Naive thymus-derived CD8-positive, alpha-beta T cell (primary cell): Measurements from ENCODE around the gene FOLR1. TPM values are rescaled to one million over a fixed set of nuclear protein-coding genes. Genes with fewer than 3 reads are reported as not detected.
"Not testable (repeated sequence)": the region's sequence is repeated elsewhere in the genome, so short reads cannot be mapped to it uniquely, and the experiment has no call there.

Source experiments
- ATAC-seq, 2 donors: fragments of 150-1000 bp; cut with Tn5 transposase in 1 of 2; sonication (Bioruptor Pico), chemical (Tn5 transposase) in 1 of 2; 1 replicate in 1 of 2; 2 replicates in 1 of 2; pipeline ENCODE4 v1.10.0; 2021; ENCODE audit warnings: mild to moderate bottlenecking in 2 of 2, moderate library complexity in 2 of 2
- POLR2A ChIA-PET: fragments of 350-600 bp; sonication (Branson Sonifier 250); formaldehyde crosslinking; loops from one replicate; lab custom pipeline; 2021; ENCODE audit warnings: antibody characterized with exemption; lab: Charles Lee
- DNase-seq, 10 donors: peaks; one replicate each; pipeline versions ENCODE4 v3.0.0 to v3.0.0-alpha.2; 2020 to 2022
- H3K27ac Mint-ChIP-seq, 10 donors: one replicate each; pipeline ENCODE4 v1.8.0; 2020 to 2022; ENCODE audit warnings: mild to moderate bottlenecking in 10 of 10, mixed read lengths in 10 of 10, moderate library complexity in 4 of 10, inconsistent platforms in 1 of 10
- H3K27me3 Mint-ChIP-seq, 5 donors: one replicate each; pipeline ENCODE4 v1.8.0; 2021 to 2022; ENCODE audit warnings: mixed read lengths in 5 of 5
- H3K36me3 Mint-ChIP-seq, 3 donors: one replicate each; pipeline ENCODE4 v1.8.0; 2020 to 2022; ENCODE audit warnings: mixed read lengths in 3 of 3, mild to moderate bottlenecking in 2 of 3, inconsistent platforms in 1 of 3
- H3K4me1 Mint-ChIP-seq, 4 donors: one replicate each; pipeline ENCODE4 v1.8.0; 2021 to 2022; ENCODE audit warnings: mixed read lengths in 4 of 4
- H3K4me3 Mint-ChIP-seq, 10 donors: one replicate each; pipeline ENCODE4 v1.8.0; 2020 to 2022; ENCODE audit warnings: mild to moderate bottlenecking in 10 of 10, mixed read lengths in 10 of 10, moderate library complexity in 6 of 10, inconsistent platforms in 1 of 10
- H3K9me3 Mint-ChIP-seq, 9 donors: one replicate each; pipeline ENCODE4 v1.8.0; 2020 to 2022; ENCODE audit warnings: mixed read lengths in 9 of 9, mild to moderate bottlenecking in 3 of 9, inconsistent platforms in 1 of 9, moderate library complexity in 1 of 9
- polyA plus RNA-seq, 3 donors: library from polyadenylated mRNA; unstranded; fragments of 300-500 nt; fragmentation: Illumina TruSeq; gene quantifications; one replicate each; pipeline ENCODE4 v1.2.3, GENCODE V29; 2021
- total RNA-seq, 8 experiments: library from RNA in 2 of 8; stranded (reverse) in 2 of 8; gene quantifications; one replicate each; pipeline ENCODE4 v1.2.3 and lab custom pipeline; 2021 to 2026

FOLR1 gene
- total RNA-seq, result not detected
- not detected for polyA plus RNA-seq
- total RNA-seq (lab: John Stamatoyannopoulos, UW), result 0 to 0.17 (median 0) reads per million in 6 experiments

- POLR2A ChIA-PET, result no interaction called here
- ATAC-seq (no peak), DNase-seq (no peak)
- Mint-ChIP-seq H3K27me3 (peaks cover 0 to 3% (median 0%) of the 10 kb centered on the region in 5 donors), H3K9me3 (no peaks in the 10 kb centered on the region), H3K4me1 (no peaks in the 10 kb centered on the region), H3K27ac (no peak within 1 kb of the TSS), H3K4me3 (no peak within 1 kb of the TSS), H3K36me3 (no peaks in the 10 kb centered on the region)
Measured at GRCh38 chr11:72191961-72192381, at the start of gene FOLR1. FOLR1 (plus strand) TSS chr11:72192140; CDS start chr11:72192174, 34 bp downstream.

GRCh38 chr11:72142543-72142942, 49.4 kb upstream of the FOLR1 start:
- H3K4me3 Mint-ChIP-seq, H3K36me3 Mint-ChIP-seq, ATAC-seq, H3K4me1 Mint-ChIP-seq, H3K9me3 Mint-ChIP-seq, H3K27ac Mint-ChIP-seq, POLR2A ChIA-PET, DNase-seq: not testable (repeated sequence)
- peaks cover 2 to 14% (median 6%) of the 10 kb centered on the region in 5 donors for H3K27me3 Mint-ChIP-seq

GRCh38 chr11:72144807-72145565, 47.0 kb upstream of the FOLR1 start:
- Mint-ChIP-seq H3K36me3 (no peaks in the 10 kb centered on the region), H3K4me3 (no peak overlapping the region), H3K27ac (no peak overlapping the region), H3K27me3 (peaks cover 0 to 14% (median 6%) of the 10 kb centered on the region in 5 donors), H3K4me1 (peaks cover 0 to 4% (median 2%) of the 10 kb centered on the region in 4 donors), H3K9me3 (no peaks in the 10 kb centered on the region)
- DNase-seq (no peak), ATAC-seq (no peak)
- POLR2A ChIA-PET, result interaction anchor here (0.6 to 1.1 kb wide), 4 partner anchors 12 to 286 kb away, joined by 3 to 5 read pairs (median 4); no protein-coding TSS in a partner anchor

- ATAC-seq (no peak), DNase-seq (no peak)
- Mint-ChIP-seq H3K4me1 (peaks cover 0 to 4% (median 2%) of the 10 kb centered on the region in 4 donors), H3K9me3 (no peaks in the 10 kb centered on the region), H3K4me3 (no peak overlapping the region), H3K36me3 (no peaks in the 10 kb centered on the region), H3K27ac (peak overlapping the region in 1 of 10 donors; percentile 43), H3K27me3 (peaks cover 0 to 6% (median 2%) of the 10 kb centered on the region in 5 donors)
- POLR2A ChIA-PET, result no interaction called here
Measured at GRCh38 chr11:72146625-72147024, 45.3 kb upstream of the FOLR1 start.

- no peak for DNase-seq
- Mint-ChIP-seq H3K4me1 (no peaks in the 10 kb centered on the region), H3K27ac (no peak overlapping the region), H3K36me3 (no peaks in the 10 kb centered on the region), H3K27me3 (peaks cover 0 to 9% (median 3%) of the 10 kb centered on the region in 5 donors), H3K4me3 (no peak overlapping the region), H3K9me3 (no peaks in the 10 kb centered on the region)
- POLR2A ChIA-PET, result no interaction called here
- ATAC-seq, result no peak
Measured at GRCh38 chr11:72150882-72151281, 41.1 kb upstream of the FOLR1 start.

GRCh38 chr11:72153874-72154273, 38.1 kb upstream of the FOLR1 start:
- POLR2A ChIA-PET, H3K27ac Mint-ChIP-seq, H3K36me3 Mint-ChIP-seq, H3K4me3 Mint-ChIP-seq, DNase-seq, H3K9me3 Mint-ChIP-seq, ATAC-seq, H3K4me1 Mint-ChIP-seq: not testable (repeated sequence)
- peaks cover 0 to 14% (median 3%) of the 10 kb centered on the region in 5 donors for H3K27me3 Mint-ChIP-seq

GRCh38 chr11:72154816-72155215, 37.1 kb upstream of the FOLR1 start:
- no peak for DNase-seq
- H3K9me3 Mint-ChIP-seq, result no peaks in the 10 kb centered on the region
- peak overlapping the region in 1 of 10 donors; percentile 28 for H3K27ac Mint-ChIP-seq
- no peaks in the 10 kb centered on the region for H3K4me1 Mint-ChIP-seq
- POLR2A ChIA-PET, result no interaction called here
- H3K36me3 Mint-ChIP-seq, result no peaks in the 10 kb centered on the region
- ATAC-seq, result no peak
- peaks cover 2 to 24% (median 6%) of the 10 kb centered on the region in 5 donors for H3K27me3 Mint-ChIP-seq
- no peak overlapping the region for H3K4me3 Mint-ChIP-seq

- H3K4me3 Mint-ChIP-seq, result no peak overlapping the region
Measured at GRCh38 chr11:72155751-72156150, 36.2 kb upstream of the FOLR1 start.

GRCh38 chr11:72157131-72157530, 34.8 kb upstream of the FOLR1 start:
- Mint-ChIP-seq H3K36me3 (no peaks in the 10 kb centered on the region), H3K4me1 (no peaks in the 10 kb centered on the region), H3K4me3 (no peak overlapping the region), H3K9me3 (no peaks in the 10 kb centered on the region), H3K27ac (no peak overlapping the region), H3K27me3 (peaks cover 5 to 36% (median 15%) of the 10 kb centered on the region in 5 donors)
- no peak for ATAC-seq
- no peak for DNase-seq
- POLR2A ChIA-PET, result interaction anchor here (1.0 kb wide), 1 partner anchor 13 kb away, joined by 5 read pairs; no protein-coding TSS in a partner anchor

More at GRCh38 chr11:72155751-72156150, 36.2 kb upstream of the FOLR1 start:
- Mint-ChIP-seq H3K9me3 (no peaks in the 10 kb centered on the region), H3K27ac (no peak overlapping the region), H3K4me1 (no peaks in the 10 kb centered on the region), H3K27me3 (peaks cover 2 to 27% (median 11%) of the 10 kb centered on the region in 5 donors), H3K36me3 (no peaks in the 10 kb centered on the region)
- DNase-seq (no peak), ATAC-seq (no peak)
- POLR2A ChIA-PET, result no interaction called here

- ATAC-seq (no peak), DNase-seq (no peak)
- POLR2A ChIA-PET, result no interaction called here
Measured at GRCh38 chr11:72160319-72160718, 31.6 kb upstream of the FOLR1 start.

GRCh38 chr11:72162891-72163492, 28.9 kb upstream of the FOLR1 start:
- no peaks in the 10 kb centered on the region for H3K4me1 Mint-ChIP-seq
- H3K36me3 Mint-ChIP-seq, result no peaks in the 10 kb centered on the region
- no peak overlapping the region for H3K27ac Mint-ChIP-seq
- DNase-seq (no peak), ATAC-seq (no peak)
- H3K4me3 Mint-ChIP-seq, result no peak overlapping the region
- POLR2A ChIA-PET, result no interaction called here
- peaks cover 9 to 27% (median 14%) of the 10 kb centered on the region in 5 donors for H3K27me3 Mint-ChIP-seq
- no peaks in the 10 kb centered on the region for H3K9me3 Mint-ChIP-seq

More at GRCh38 chr11:72160319-72160718, 31.6 kb upstream of the FOLR1 start:
- H3K4me3 Mint-ChIP-seq, result no peak overlapping the region
- H3K36me3 Mint-ChIP-seq, result no peaks in the 10 kb centered on the region
- no peaks in the 10 kb centered on the region for H3K4me1 Mint-ChIP-seq
- H3K9me3 Mint-ChIP-seq, result no peaks in the 10 kb centered on the region
- peaks cover 6 to 27% (median 14%) of the 10 kb centered on the region in 5 donors for H3K27me3 Mint-ChIP-seq
- no peak overlapping the region for H3K27ac Mint-ChIP-seq

- DNase-seq, H3K4me3 Mint-ChIP-seq, H3K9me3 Mint-ChIP-seq, H3K4me1 Mint-ChIP-seq, POLR2A ChIA-PET, H3K36me3 Mint-ChIP-seq, H3K27ac Mint-ChIP-seq, ATAC-seq: not testable (repeated sequence)
- H3K27me3 Mint-ChIP-seq, result peaks cover 9 to 20% (median 12%) of the 10 kb centered on the region in 5 donors
Measured at GRCh38 chr11:72164187-72164586, 27.8 kb upstream of the FOLR1 start.

GRCh38 chr11:72169046-72169555, 22.8 kb upstream of the FOLR1 start:
- POLR2A ChIA-PET, H3K4me1 Mint-ChIP-seq, H3K36me3 Mint-ChIP-seq, H3K27ac Mint-ChIP-seq, H3K9me3 Mint-ChIP-seq, ATAC-seq, H3K4me3 Mint-ChIP-seq, DNase-seq, H3K27me3 Mint-ChIP-seq: not testable (repeated sequence)
